ENCODE results near the gene KLHL29.
"Not testable (repeated sequence)": the region's sequence is repeated elsewhere in the genome, so short reads cannot be mapped to it uniquely, and the experiment has no call there.

KLHL29 gene

DNA sequence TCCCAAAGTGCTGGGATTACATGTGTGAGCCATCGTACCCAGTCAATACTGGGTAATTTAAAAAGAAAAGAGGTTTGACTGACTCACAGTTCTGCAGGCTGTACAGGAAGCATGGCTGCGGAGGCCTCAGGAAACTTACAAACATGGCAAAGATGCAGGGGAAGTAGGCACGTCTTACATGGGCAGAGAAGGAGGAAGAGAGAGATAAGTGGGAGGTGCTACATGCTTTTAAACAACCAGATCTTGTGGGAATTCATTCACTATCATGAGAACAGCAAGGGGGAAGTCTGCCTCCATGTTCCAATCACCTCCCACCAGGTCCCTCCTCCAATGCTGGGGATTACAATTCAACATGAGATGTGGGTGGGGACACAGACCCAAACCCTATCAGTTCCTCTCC is 349.4 kb downstream of the KLHL29 start:
- H3K4me3 ChIP-seq (ENCODE audit: low read depth, low read length) = no peak overlapping the region
- no peak for TF ChIP-seq MYC (IDR thresholded peaks at IDR 0.05; ENCODE audit: low read depth, low read length)
- TF ChIP-seq, protein P1, sequence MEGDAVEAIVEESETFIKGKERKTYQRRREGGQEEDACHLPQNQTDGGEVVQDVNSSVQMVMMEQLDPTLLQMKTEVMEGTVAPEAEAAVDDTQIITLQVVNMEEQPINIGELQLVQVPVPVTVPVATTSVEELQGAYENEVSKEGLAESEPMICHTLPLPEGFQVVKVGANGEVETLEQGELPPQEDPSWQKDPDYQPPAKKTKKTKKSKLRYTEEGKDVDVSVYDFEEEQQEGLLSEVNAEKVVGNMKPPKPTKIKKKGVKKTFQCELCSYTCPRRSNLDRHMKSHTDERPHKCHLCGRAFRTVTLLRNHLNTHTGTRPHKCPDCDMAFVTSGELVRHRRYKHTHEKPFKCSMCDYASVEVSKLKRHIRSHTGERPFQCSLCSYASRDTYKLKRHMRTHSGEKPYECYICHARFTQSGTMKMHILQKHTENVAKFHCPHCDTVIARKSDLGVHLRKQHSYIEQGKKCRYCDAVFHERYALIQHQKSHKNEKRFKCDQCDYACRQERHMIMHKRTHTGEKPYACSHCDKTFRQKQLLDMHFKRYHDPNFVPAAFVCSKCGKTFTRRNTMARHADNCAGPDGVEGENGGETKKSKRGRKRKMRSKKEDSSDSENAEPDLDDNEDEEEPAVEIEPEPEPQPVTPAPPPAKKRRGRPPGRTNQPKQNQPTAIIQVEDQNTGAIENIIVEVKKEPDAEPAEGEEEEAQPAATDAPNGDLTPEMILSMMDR (IDR thresholded peaks at IDR 0.05; ENCODE audit: low read depth, low read length) = no peak
- TF ChIP-seq POLR2A (IDR thresholded peaks at IDR 0.05; ENCODE audit: extremely low read depth, insufficient read length) = no peak
- TF ChIP-seq MAX (IDR thresholded peaks at IDR 0.05; ENCODE audit: low read depth, low read length) = no peak
- DNase-seq (ENCODE audit: low read depth) = peak; percentile 38

DNA sequence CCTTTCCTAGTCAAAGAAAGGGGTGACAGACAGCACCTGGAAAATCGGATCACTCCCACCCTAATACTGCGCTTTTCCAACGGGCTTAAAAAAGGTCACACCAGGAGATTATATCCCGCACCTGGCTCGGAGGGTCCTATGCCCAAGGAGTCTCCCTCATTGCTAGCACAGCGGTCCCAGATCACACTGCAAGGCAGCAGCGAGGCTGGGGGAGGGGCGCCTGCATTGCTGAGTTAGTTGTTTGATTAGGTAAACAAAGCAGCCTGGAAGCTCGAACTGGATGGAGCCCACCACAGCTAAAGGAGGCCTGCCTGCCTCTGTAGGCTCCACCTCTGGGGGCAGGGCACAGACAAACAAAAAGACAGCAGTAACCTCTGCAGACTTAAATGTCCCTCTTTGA is 351.8 kb downstream of the KLHL29 start:
- not testable (repeated sequence) for DNase-seq (ENCODE audit: low read depth); H3K4me3 ChIP-seq (ENCODE audit: low read depth, low read length)

- TF ChIP-seq, protein P1 (IDR thresholded peaks at IDR 0.05; ENCODE audit: low read depth, low read length) = no peak
- DNase-seq (ENCODE audit: low read depth) = no peak
These were observed 360.2 kb downstream of the KLHL29 start for GRCh38 chr2:23745068-23745725.

DNA sequence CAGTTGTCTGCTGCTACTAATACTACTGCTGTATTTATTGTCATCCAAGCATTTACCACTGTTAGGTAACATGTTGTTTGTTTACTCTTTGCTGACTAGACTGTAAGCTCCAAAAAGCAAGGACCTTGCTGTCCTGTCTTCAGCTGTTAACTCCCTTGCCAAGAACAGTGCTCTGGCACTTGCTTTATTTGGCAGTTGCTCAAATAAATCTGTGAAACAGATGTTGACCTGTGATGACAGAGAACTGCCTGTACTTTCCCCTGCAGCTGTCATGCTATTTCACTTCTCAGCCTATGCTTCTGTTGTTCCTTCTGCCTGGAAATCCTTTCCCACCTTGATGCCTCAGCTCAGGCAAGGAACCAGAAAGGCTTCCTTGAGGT is 360.7 kb downstream of the KLHL29 start:
- TF ChIP-seq MAX (IDR thresholded peaks at IDR 0.05; ENCODE audit: low read depth, low read length) (no peak), MYC (IDR thresholded peaks at IDR 0.05; ENCODE audit: low read depth, low read length) (no peak), POLR2A (IDR thresholded peaks at IDR 0.05; ENCODE audit: extremely low read depth, insufficient read length) (no peak)
- TF ChIP-seq, protein P1 (IDR thresholded peaks at IDR 0.05; ENCODE audit: low read depth, low read length) = no peak
- DNase-seq (ENCODE audit: low read depth) = no peak
- no peak overlapping the region for H3K4me3 ChIP-seq (ENCODE audit: low read depth, low read length)

More at GRCh38 chr2:23745068-23745725, 360.2 kb downstream of the KLHL29 start:
- H3K4me3 ChIP-seq (ENCODE audit: low read depth, low read length) = no peak overlapping the region

GRCh38 chr2:23746141-23746863 is 361.3 kb downstream of the KLHL29 start:
- H3K4me3 ChIP-seq (ENCODE audit: low read depth, low read length) = no peak overlapping the region
- DNase-seq (ENCODE audit: low read depth) = no peak
- no peak for TF ChIP-seq MYC (IDR thresholded peaks at IDR 0.05; ENCODE audit: low read depth, low read length)
- TF ChIP-seq MAX (IDR thresholded peaks at IDR 0.05; ENCODE audit: low read depth, low read length) = no peak
- TF ChIP-seq, protein P1 (IDR thresholded peaks at IDR 0.05; ENCODE audit: low read depth, low read length) = no peak
- no peak for TF ChIP-seq POLR2A (IDR thresholded peaks at IDR 0.05; ENCODE audit: extremely low read depth, insufficient read length)

DNA sequence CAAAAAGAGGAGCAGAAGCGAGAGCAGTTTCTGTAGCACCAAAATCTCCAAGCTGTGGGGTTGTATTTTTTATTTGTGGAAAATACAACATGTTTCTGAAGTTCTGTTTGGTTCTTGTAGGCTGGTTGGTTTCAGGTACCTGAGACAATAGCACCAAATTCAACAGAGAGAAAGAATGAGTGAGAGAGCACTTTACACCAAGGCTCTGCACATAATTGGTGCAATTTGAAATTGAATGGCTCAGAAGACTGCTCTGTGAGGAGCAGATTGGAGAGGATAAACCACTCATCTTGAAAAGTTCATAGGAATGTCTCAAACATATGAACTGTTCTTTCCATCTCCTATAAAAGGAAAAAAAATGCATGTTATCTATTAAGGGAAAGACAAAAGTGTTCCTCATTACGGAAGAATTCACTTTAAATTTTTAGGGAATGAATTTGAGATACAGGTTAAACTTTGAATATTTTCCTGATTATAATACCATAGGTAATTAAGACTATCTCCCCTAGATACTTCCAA is 366.8 kb downstream of the KLHL29 start:
- DNase-seq (ENCODE audit: low read depth) = no peak
- TF ChIP-seq, protein P1 (IDR thresholded peaks at IDR 0.05; ENCODE audit: low read depth, low read length) = no peak
- no peak for TF ChIP-seq MYC (IDR thresholded peaks at IDR 0.05; ENCODE audit: low read depth, low read length)
- TF ChIP-seq MAX (IDR thresholded peaks at IDR 0.05; ENCODE audit: low read depth, low read length) = no peak
- TF ChIP-seq POLR2A (IDR thresholded peaks at IDR 0.05; ENCODE audit: extremely low read depth, insufficient read length) = no peak
- no peak overlapping the region for H3K4me3 ChIP-seq (ENCODE audit: low read depth, low read length)

All from NB4 (cell line).